HL-60 (cell line): ENCODE measurements around the gene COG7.
"Not testable (repeated sequence)": the region's sequence is repeated elsewhere in the genome, so short reads cannot be mapped to it uniquely, and the experiment has no call there.

ENCODE experiments used
- DNase-seq, 2 experiments: peaks; one replicate each; pipeline ENCODE4 v3.0.0-alpha.2; 2010 to 2020; ENCODE audit warnings: low read depth in 1 of 2, low spot score in 1 of 2
- H3K27ac ChIP-seq: fragments of 250-450 bp; sonication (Bioruptor Pico); replicated peaks from 2 replicates; pipeline ENCODE4 v1.5.1; 2020; ENCODE audit warnings: mild to moderate bottlenecking, moderate library complexity
- H3K27me3 ChIP-seq: fragments of 250-450 bp; sonication (Bioruptor Pico); 2 replicates; pipeline ENCODE4 v1.5.1; 2021; ENCODE audit warnings: mild to moderate bottlenecking, moderate library complexity; ENCODE audit not compliant: insufficient read depth, poor library complexity, severe bottlenecking
- H3K4me3 ChIP-seq: replicated peaks from 2 replicates; pipeline ENCODE4 v1.5.1; 2011; ENCODE audit warnings: mild to moderate bottlenecking, control low read depth, low read length; ENCODE audit not compliant: insufficient read depth
- CTCF ChIP-seq: IDR thresholded peaks from one replicate; pipeline ENCODE4 v1.5.1; 2011; ENCODE audit warnings: low read length, control low read depth, inconsistent platforms; ENCODE audit not compliant: insufficient read depth
- GABPA ChIP-seq: IDR thresholded peaks from 2 replicates; pipeline ENCODE4 v1.6.1; 2012; ENCODE audit warnings: low read depth
- POLR2AphosphoS5 ChIP-seq: IDR thresholded peaks from 2 replicates; pipeline ENCODE4 v1.6.1; 2012; ENCODE audit warnings: low read depth
- REST ChIP-seq: IDR thresholded peaks from 2 replicates; pipeline ENCODE4 v1.6.1; 2012; ENCODE audit warnings: low read depth; ENCODE audit not compliant: insufficient replicate concordance
- SPI1 ChIP-seq: IDR thresholded peaks from 2 replicates; pipeline ENCODE4 v1.6.1; 2012; ENCODE audit warnings: low read depth, mild to moderate bottlenecking, borderline replicate concordance

The COG7 gene

GRCh38 chr16:23392223-23392600 lies 60.8 kb downstream of the COG7 start:
- Histone ChIP-seq H3K27me3 (no peaks in the 10 kb centered on the region), H3K4me3 (no peak overlapping the region), H3K27ac (no peak overlapping the region)
- no peak for DNase-seq
- TF ChIP-seq POLR2AphosphoS5, result no peak
- TF ChIP-seq SPI1, result no peak
- no peak for TF ChIP-seq REST
- no peak for TF ChIP-seq CTCF
- TF ChIP-seq GABPA, result no peak

GRCh38 chr16:23391381-23392222 lies 61.4 kb downstream of the COG7 start:
- no peaks in the 10 kb centered on the region for H3K27me3 ChIP-seq
- no peak overlapping the region for H3K27ac ChIP-seq
- no peak overlapping the region for H3K4me3 ChIP-seq
- no peak for TF ChIP-seq POLR2AphosphoS5
- no peak for TF ChIP-seq CTCF
- TF ChIP-seq GABPA, result no peak
- no peak for TF ChIP-seq REST
- TF ChIP-seq SPI1, result no peak
- no peak for DNase-seq

GRCh38 chr16:23389936-23390335 lies 63.1 kb downstream of the COG7 start:
- H3K27me3 ChIP-seq, result not testable (repeated sequence)

GRCh38 chr16:23389201-23389600 lies 63.8 kb downstream of the COG7 start:
- no peak for DNase-seq
- Histone ChIP-seq H3K27me3 (no peaks in the 10 kb centered on the region), H3K4me3 (no peak overlapping the region), H3K27ac (no peak overlapping the region)
- TF ChIP-seq REST (no peak), SPI1 (no peak), GABPA (no peak), CTCF (no peak), POLR2AphosphoS5 (no peak)

More at GRCh38 chr16:23389936-23390335, 63.1 kb downstream of the COG7 start:
- not testable (repeated sequence) for H3K27ac ChIP-seq, H3K4me3 ChIP-seq, DNase-seq
